H7 (cell line): ENCODE data around the gene SHTN1. TPM values are rescaled to one million over a fixed set of nuclear protein-coding genes. Genes with fewer than 3 reads are reported as not detected.

ENCODE experiments used
- DNase-seq: peaks from one replicate; pipeline ENCODE4 v3.0.0; 2012
- H3K27me3 ChIP-seq: 2 replicates; pipeline ENCODE4 v1.6.0; 2011; ENCODE audit warnings: mild to moderate bottlenecking, low read length; ENCODE audit not compliant: control insufficient read depth, insufficient read depth
- H3K36me3 ChIP-seq: replicated peaks from 2 replicates; pipeline ENCODE4 v1.5.1; 2011; ENCODE audit warnings: low read length; ENCODE audit not compliant: control insufficient read depth, insufficient read depth
- H3K4me3 ChIP-seq: 2 replicates; pipeline ENCODE4 v1.5.1; 2011; ENCODE audit warnings: low read depth, mild to moderate bottlenecking, control low read depth, low read length, moderate library complexity; ENCODE audit not compliant: insufficient read depth
- total RNA-seq: library from RNA; depleted of rRNA; stranded (reverse); fragments of >200 nt; shearing (Covaris generic); gene quantifications from 2 replicates; pipeline ENCODE4 v1.2.3, GENCODE V29; 2014; rRNA removed

The SHTN1 gene
- 5.1 and 8.5 TPM in 2 replicates for total RNA-seq

GRCh38 chr10:117005026-117005526 lies at the start of gene SHTN1:
Gene SHTN1 (minus strand): TSS chr10:117005187. CDS start chr10:117005079, 108 bp downstream.
- Histone ChIP-seq H3K36me3 (no peaks in the 10 kb centered on the region), H3K4me3 (peak within 1 kb of the TSS; percentile 75), H3K27me3 (peaks cover 10% of the 10 kb centered on the region)
- DNase-seq = peak; percentile 84

GRCh38 chr10:117053482-117053881 lies 48.5 kb upstream of the SHTN1 start:
- DNase-seq = no peak
- Histone ChIP-seq H3K4me3 (no peak overlapping the region), H3K36me3 (no peaks in the 10 kb centered on the region), H3K27me3 (no peaks in the 10 kb centered on the region)

DNA sequence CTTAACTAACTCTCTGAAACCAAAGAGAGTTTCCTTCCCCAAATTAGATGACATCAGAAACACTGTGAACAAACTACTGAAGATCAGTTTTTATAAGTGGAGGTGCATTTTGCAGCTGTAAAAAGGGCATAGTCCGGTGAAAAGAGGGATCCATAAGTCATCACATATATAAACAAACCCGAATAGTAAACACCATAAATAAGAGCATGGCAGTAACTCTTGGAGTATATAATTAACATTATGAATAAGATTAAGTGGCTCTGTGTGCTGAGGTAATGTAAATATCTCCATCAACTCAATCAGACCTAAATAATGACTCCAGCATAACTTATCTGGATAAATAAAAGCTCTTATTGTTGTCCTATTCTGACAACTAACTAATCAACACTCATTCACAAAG lies 43.0 kb upstream of the SHTN1 start:
- no peaks in the 10 kb centered on the region for H3K27me3 ChIP-seq
- no peaks in the 10 kb centered on the region for H3K36me3 ChIP-seq
- no peak overlapping the region for H3K4me3 ChIP-seq
- DNase-seq = no peak

DNA sequence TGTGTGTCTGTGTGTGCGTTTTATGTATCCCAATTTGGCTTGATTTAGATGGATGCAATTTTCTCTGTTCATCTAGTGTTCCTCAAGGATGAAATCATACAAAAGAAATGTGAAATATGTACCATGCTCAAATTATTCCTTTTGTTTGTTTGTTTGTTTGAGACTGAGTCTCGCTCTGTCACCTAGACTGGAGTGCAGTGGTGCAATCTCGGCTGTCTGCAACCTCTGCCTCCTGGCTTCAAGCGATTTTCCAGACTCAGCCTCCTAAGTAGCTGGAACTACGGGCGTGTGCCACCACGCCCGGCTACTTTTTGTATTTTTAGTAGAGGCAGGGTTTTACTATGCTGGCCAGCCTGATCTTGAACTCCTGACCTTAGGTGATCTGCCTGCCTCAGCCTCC lies 11.3 kb upstream of the SHTN1 start:
- H3K4me3 ChIP-seq = no peak overlapping the region
- no peak for DNase-seq
- H3K27me3 ChIP-seq = no peaks in the 10 kb centered on the region
- H3K36me3 ChIP-seq = no peaks in the 10 kb centered on the region

DNA sequence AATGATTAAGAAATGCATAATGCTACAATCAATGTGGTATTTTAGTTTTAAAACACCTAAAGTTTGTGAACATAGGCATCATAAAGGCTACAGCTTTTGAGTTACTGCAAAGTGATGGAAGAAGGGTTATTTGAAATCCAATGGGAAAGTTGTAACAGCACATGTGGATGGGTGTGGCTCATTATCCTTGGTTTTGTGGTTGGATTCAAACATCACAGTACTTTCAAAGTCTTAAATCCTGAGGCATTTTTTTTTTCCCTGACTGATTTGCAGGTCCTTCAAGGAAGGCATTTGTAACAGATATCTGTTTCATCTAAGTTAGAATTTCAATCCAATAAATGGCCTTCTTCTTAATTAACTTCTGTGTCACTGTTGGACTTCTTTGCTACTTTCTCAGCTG lies 9.8 kb upstream of the SHTN1 start:
- no peaks in the 10 kb centered on the region for H3K27me3 ChIP-seq
- H3K4me3 ChIP-seq = no peak overlapping the region
- no peak for DNase-seq
- H3K36me3 ChIP-seq = no peaks in the 10 kb centered on the region

DNA sequence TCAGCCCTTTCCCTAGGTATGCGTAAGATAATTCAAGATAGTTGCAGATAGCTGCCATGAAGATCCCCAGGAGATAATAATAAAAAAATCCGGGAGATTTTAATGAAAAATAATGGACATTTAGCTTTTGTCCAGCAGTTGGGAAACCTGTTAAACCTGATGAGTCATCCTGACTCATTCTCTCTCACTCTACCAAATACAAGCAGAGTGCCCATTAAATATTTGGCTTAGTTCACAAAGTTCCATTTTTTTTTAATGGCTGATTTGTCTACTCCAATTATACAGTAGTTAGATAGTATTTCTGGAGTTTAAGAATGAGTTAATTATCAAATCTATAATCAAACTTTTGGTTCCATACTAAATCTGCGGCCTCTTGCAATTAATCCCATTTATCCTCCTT lies 2.1 kb upstream of the SHTN1 start:
- Histone ChIP-seq H3K27me3 (peaks cover 10% of the 10 kb centered on the region), H3K4me3 (no peak overlapping the region), H3K36me3 (no peaks in the 10 kb centered on the region)
- no peak for DNase-seq

DNA sequence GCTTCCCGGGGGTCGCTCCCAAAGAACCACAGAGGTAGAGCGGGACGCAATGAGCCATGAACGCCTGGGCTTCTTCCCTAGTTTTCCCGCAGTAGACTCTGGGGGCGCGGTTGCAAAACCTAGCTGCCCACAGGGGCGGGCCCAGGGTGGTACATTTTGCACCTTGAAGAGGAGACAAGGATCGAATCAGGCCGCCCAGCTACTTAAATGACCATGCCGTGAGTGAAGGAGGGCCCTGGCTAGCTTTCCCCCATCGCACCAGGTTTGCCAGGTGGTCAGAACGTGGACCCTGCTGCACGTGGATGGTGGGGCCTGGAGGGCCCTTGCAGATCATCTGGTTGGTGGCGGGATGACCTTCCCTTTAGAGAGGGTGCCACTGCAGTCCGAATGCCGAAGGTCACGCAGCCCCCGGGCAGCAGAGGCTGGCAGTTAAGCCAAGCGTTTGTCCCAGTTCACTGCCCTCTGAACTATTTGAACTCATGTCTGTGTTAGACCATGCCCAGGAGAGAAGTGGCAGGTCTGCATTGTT lies 604 bp upstream of the SHTN1 start:
- Histone ChIP-seq H3K27me3 (peaks cover 10% of the 10 kb centered on the region), H3K36me3 (no peaks in the 10 kb centered on the region), H3K4me3 (peak overlapping the region; percentile 75)
- DNase-seq = peak; percentile 80

DNA sequence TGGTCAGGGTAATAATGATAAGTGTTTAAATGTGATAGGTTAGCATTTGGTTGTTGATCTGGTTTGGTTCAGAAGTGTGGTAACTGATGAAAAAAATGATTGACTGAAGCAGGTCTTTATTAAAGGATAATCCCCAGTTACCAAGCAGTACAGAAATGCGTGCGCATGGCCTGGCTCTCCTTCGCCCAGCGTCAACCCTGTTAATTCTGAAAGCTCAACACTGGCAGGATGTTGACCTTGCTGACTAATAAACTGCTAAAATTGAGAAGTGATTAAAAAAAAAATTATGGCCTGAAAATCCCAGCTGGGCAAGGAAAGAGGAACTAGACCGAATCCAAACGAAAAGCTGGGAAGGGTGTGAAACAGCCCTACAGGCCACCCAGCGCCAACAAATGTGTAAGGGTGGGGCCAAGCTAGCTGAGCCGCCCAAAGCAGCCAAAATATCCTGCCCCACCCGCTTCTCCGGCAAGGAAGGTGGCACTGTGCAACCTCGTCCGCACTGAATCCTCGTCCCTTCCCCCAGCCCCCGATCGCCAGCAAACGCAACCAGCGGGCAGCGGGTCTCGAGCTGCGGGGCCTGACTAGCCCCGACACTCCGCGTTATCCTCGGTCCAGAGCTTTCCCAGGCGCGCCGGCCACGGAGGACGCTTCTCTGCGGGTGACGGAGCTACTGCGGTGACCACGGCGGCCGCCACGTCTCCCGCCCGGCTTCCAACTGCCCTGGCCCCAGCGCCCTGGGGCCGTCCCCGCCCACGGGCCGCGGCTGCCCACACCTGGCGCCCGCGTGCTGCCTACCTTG lies 561 bp downstream of the SHTN1 start:
- Histone ChIP-seq H3K36me3 (no peaks in the 10 kb centered on the region), H3K4me3 (peak overlapping the region; percentile 75), H3K27me3 (peaks cover 10% of the 10 kb centered on the region)
- DNase-seq = peak; percentile 69

DNA sequence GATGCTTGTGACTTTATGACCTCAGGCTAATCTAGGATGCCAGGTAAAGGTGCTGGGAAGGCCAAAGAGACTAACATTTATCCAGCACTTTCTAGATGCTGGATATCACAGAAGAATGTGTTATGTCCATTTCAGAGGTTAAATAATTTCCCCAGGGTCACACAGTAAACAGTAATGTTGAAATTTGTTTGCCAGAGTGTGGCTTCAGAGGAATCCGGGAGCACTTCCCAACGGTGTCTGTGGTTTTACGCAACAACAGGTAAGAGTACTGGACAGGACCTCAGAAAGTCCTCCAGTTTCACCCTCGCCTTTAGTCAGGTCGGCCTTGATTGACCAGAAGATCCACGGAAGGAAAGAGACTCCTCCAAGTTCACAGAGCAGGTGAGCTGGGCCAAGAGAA lies 1.7 kb downstream of the SHTN1 start:
- DNase-seq = no peak
- Histone ChIP-seq H3K27me3 (peaks cover 10% of the 10 kb centered on the region), H3K4me3 (no peak overlapping the region), H3K36me3 (no peaks in the 10 kb centered on the region)

DNA sequence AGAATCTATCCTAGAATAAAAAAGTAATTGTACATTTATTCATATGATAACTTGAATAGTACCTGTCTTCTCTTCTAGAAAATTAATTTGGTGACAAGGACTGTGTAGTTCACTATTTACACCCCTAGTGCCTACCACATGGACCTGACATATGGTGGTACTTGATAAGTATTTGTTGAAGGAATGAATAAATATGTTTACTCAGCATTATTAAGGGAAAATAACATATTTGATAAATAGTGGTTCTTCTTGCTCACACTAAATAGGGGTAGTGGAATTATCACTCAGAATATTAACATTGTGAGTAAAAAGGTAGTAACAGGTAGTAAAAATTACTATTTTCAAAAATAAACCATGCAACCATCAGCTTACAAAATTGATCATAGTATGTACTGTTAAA lies 2.8 kb downstream of the SHTN1 start:
- Histone ChIP-seq H3K36me3 (no peaks in the 10 kb centered on the region), H3K27me3 (peaks cover 10% of the 10 kb centered on the region), H3K4me3 (no peak overlapping the region)
- no peak for DNase-seq

GRCh38 chr10:117001144-117001543 lies 3.8 kb downstream of the SHTN1 start:
- Histone ChIP-seq H3K36me3 (no peaks in the 10 kb centered on the region), H3K4me3 (no peak overlapping the region), H3K27me3 (peaks cover 10% of the 10 kb centered on the region)
- no peak for DNase-seq

DNA sequence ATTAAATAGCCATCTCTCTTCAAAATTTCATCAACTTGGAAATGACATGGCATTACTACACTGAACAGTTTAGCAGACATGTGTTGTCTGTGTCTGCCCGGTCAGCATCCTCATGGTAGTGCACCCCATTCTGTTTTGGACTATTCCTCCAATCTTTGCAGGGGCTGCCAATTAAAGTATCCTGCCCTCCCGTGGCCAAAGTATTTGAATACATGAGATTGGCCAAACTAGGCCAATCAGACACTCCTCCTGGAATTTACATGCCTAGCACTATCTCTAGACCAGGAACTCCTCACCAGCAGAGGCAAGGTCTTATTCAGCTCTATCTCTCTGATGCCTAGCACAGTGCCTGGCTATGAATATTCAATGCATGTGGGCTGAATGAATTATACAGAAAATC lies 4.4 kb downstream of the SHTN1 start:
- Histone ChIP-seq H3K36me3 (no peaks in the 10 kb centered on the region), H3K4me3 (no peak overlapping the region), H3K27me3 (peaks cover 7% of the 10 kb centered on the region)
- DNase-seq = peak; percentile 43

- Histone ChIP-seq H3K36me3 (no peaks in the 10 kb centered on the region), H3K4me3 (no peak overlapping the region), H3K27me3 (no peaks in the 10 kb centered on the region)
- no peak for DNase-seq
Observed at GRCh38 chr10:116998172-116998571, 6.8 kb downstream of the SHTN1 start.

- no peaks in the 10 kb centered on the region for H3K27me3 ChIP-seq
- H3K36me3 ChIP-seq = no peaks in the 10 kb centered on the region
- DNase-seq = no peak
- no peak overlapping the region for H3K4me3 ChIP-seq
Observed at GRCh38 chr10:116997015-116997414, 8.0 kb downstream of the SHTN1 start.

- no peaks in the 10 kb centered on the region; the same call in 1 of the 2 replicates for H3K27me3 ChIP-seq
- H3K36me3 ChIP-seq = no peaks in the 10 kb centered on the region
- DNase-seq = no peak
- no peak overlapping the region for H3K4me3 ChIP-seq
Observed at GRCh38 chr10:116995648-116996047, 9.3 kb downstream of the SHTN1 start.
